Nephron (organoid): Measurements from ENCODE around the gene ABLIM3.

Source experiments
- H3K27ac Mint-ChIP-seq, 3 experiments: 2 replicates each; pipeline ENCODE4 v1.8.0; 2020; ENCODE audit warnings: mixed read lengths in 3 of 3, mild to moderate bottlenecking in 2 of 3, moderate library complexity in 1 of 3
- H3K27me3 Mint-ChIP-seq: 2 replicates; pipeline ENCODE4 v1.8.0; 2021; ENCODE audit warnings: low read depth, mild to moderate bottlenecking, moderate library complexity, mixed read lengths
- H3K36me3 Mint-ChIP-seq: 2 replicates; pipeline ENCODE4 v1.8.0; 2020; ENCODE audit warnings: low read depth, mixed read lengths
- H3K4me1 Mint-ChIP-seq: 2 replicates; pipeline ENCODE4 v1.8.0; 2020; ENCODE audit warnings: mixed read lengths
- H3K4me3 Mint-ChIP-seq, 3 experiments: 2 replicates each; pipeline ENCODE4 v1.8.0; 2020; ENCODE audit warnings: mild to moderate bottlenecking in 3 of 3, mixed read lengths in 3 of 3, moderate library complexity in 2 of 3
- H3K9me3 Mint-ChIP-seq: 2 replicates; pipeline ENCODE4 v1.8.0; 2020; ENCODE audit warnings: mixed read lengths
- TF ChIP-seq, protein P1 (sequence below), 3 experiments: fragments of 200-600 bp; sonication (generic); IDR thresholded peaks; one replicate each; pipeline ENCODE4 v1.5.0; 2021; ENCODE audit warnings: antibody characterized with exemption in 3 of 3; ENCODE audit not compliant: unreplicated experiment in 3 of 3

The ABLIM3 gene

DNA sequence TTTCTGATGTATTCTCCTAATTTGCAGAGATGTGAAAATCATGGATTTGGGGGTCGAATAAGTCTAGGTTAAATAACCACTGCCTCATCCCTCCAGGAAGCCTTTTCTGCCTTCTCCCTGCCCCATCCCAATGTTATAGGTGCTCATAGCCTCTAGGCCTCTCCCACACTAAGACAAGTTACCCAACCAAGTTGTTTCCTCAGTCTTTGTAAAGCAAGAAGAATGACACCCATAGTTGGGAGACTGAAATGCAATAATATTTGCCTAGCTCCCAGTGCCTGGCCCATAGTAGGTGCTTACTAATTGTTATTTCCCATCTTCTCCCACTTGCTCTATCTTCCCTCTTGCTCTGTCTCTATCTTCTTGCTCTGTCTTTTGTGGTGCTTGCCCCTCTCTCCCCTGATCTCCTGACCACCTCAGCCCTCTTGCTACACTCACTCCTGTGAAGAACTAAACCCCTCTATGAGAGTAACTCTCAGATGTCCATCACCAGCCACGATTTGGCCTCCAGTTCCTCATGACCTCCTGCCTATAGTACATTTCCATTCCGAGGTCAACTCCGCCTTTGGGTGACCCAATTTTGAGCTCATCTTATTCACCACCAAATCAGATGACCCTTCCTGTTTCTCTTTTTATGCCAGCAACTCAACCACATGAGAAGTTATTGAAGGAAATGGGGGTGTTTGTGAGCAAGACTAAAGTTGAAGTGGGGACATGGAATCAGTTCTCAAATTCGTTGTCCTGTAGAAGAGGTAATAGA lies 137.3 kb downstream of the ABLIM3 start:
- H3K9me3 Mint-ChIP-seq, result no peaks in the 10 kb centered on the region
- peaks cover 24% of the 10 kb centered on the region for H3K27me3 Mint-ChIP-seq
- TF ChIP-seq, protein P1, sequence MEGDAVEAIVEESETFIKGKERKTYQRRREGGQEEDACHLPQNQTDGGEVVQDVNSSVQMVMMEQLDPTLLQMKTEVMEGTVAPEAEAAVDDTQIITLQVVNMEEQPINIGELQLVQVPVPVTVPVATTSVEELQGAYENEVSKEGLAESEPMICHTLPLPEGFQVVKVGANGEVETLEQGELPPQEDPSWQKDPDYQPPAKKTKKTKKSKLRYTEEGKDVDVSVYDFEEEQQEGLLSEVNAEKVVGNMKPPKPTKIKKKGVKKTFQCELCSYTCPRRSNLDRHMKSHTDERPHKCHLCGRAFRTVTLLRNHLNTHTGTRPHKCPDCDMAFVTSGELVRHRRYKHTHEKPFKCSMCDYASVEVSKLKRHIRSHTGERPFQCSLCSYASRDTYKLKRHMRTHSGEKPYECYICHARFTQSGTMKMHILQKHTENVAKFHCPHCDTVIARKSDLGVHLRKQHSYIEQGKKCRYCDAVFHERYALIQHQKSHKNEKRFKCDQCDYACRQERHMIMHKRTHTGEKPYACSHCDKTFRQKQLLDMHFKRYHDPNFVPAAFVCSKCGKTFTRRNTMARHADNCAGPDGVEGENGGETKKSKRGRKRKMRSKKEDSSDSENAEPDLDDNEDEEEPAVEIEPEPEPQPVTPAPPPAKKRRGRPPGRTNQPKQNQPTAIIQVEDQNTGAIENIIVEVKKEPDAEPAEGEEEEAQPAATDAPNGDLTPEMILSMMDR (IDR thresholded peaks at IDR 0.05; ENCODE audit: unreplicated experiment in 3 of 3), result no peak
- H3K36me3 Mint-ChIP-seq, result no peaks in the 10 kb centered on the region
- no peak overlapping the region for H3K27ac Mint-ChIP-seq
- peak overlapping the region in 1 of 3 experiments; percentile 8 for H3K4me3 Mint-ChIP-seq
- peaks cover 59% of the 10 kb centered on the region for H3K4me1 Mint-ChIP-seq

DNA sequence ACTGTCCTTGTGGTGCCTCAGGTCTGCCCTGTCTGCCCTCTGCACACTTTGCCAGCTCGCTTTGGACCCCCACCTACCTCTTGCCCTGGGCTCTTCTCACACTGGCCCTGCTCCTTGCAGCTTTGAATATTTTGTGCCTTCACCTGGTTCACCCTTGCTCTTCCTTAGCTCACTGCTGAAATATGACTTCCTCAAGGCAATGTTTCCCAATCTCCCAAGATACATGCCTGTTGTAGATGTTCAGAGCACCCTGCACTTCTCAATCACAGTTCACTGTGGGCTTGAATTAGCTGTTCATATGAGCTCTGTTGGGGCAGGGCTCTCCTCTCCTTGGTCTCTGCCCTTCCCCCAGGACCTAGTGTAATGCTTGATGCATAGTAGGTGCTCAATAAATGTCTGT lies 138.4 kb downstream of the ABLIM3 start:
- H3K4me3 Mint-ChIP-seq, result no peak overlapping the region

DNA sequence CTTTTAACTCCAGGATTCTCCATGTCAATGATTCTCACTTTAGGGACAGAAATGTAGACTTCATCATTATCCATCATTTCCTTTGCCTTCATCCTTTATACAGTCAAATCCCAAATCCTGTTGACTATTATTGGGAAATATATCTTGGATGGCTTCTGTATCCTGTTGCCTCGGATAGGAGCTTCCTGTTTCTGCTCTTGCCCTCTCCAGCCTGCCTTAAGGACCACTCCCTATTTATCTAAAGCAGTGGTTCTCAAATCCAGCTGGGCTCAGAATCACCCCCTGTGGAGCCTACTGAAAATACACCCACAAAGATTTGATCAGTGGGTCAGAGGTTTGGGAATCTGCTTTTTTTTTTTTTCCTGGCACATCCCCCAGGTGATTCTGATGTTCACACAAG lies 138.8 kb downstream of the ABLIM3 start:
- no peak overlapping the region for H3K4me3 Mint-ChIP-seq
- H3K9me3 Mint-ChIP-seq, result no peaks in the 10 kb centered on the region
- no peaks in the 10 kb centered on the region for H3K36me3 Mint-ChIP-seq

More for the DNA sequence above, 138.4 kb downstream of the ABLIM3 start:
- no peaks in the 10 kb centered on the region for H3K36me3 Mint-ChIP-seq
- H3K27ac Mint-ChIP-seq, result no peak overlapping the region
- peaks cover 63% of the 10 kb centered on the region for H3K4me1 Mint-ChIP-seq
- H3K9me3 Mint-ChIP-seq, result no peaks in the 10 kb centered on the region
- TF ChIP-seq, protein P1 (IDR thresholded peaks at IDR 0.05; ENCODE audit: unreplicated experiment in 3 of 3), result no peak
- peaks cover 22% of the 10 kb centered on the region for H3K27me3 Mint-ChIP-seq

DNA sequence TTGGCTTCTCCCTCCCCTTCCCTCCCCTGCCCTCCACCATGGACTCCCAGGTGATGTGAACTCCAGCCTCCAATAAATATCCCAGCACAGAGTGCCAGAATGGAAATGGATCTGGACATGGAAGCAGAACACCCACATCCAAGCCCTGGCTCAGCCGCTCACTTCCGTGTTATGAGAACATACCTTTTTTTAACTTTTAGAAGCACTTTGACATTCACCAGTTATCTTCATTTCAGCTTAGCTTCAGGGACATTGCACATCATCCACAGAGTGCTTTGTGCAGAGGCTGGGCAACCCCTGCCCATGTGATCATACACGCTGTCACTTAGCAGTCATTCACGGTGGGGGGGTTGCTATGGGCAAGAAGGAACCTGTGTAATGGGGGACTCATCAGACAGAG lies 139.5 kb downstream of the ABLIM3 start:
- H3K9me3 Mint-ChIP-seq, result no peaks in the 10 kb centered on the region

More for the DNA sequence above, 138.8 kb downstream of the ABLIM3 start:
- Mint-ChIP-seq H3K4me1 (peaks cover 65% of the 10 kb centered on the region), H3K27ac (no peak overlapping the region), H3K27me3 (peaks cover 19% of the 10 kb centered on the region)
- TF ChIP-seq, protein P1 (IDR thresholded peaks at IDR 0.05; ENCODE audit: unreplicated experiment in 3 of 3), result no peak

DNA sequence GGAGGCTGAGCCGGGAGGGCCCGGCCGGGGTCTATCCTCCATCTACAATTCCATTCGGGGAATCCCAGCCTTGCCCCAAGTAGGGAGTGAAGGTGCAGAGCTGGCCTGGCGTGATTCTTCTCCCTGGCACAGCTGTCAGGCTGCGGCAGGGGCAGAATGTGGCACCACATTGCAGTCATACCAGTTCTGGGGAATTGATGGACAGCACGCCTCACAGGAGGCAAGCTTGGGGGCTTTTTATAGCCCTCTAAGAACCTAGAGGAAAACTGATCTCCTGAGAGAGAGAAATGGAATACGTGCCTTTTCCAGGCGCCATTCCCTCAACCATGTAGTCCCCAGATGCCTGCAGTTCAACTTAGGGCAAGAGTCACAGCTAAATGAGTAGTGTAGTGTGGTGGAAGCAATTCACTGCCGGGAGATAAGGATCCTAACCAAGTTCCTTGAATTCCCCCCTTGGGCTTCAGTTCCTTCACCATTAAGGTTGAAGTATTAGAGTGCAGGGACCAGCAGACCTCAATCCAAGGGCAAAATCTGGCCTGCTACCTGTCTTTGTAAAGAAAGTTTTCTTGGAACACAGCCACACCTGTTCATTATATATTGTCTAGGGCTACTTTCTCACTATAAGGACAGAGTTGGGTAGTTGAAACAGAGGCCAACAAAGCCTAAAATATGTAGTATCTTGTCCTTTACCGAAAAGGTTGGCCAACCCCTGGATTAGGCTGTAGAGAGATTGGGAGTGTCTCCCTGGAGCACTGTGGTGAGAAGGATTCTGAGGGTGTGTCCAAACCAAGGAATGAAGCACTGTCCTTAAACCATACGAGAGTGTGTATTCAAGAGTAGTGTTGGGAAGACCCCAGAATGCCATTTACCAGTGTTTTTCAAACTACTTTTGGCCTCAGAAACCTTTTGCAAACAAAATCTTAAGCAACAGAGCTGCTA lies 141.0 kb downstream of the ABLIM3 start:
- no peaks in the 10 kb centered on the region for H3K9me3 Mint-ChIP-seq
- peaks cover 55% of the 10 kb centered on the region for H3K4me1 Mint-ChIP-seq
- H3K27me3 Mint-ChIP-seq, result peaks cover 15% of the 10 kb centered on the region
- peak overlapping the region in 1 of 3 experiments; percentile 5 for H3K27ac Mint-ChIP-seq
- TF ChIP-seq, protein P1 (IDR thresholded peaks at IDR 0.05; ENCODE audit: unreplicated experiment in 3 of 3), result no peak
- no peaks in the 10 kb centered on the region for H3K36me3 Mint-ChIP-seq
- peak overlapping the region in 1 of 3 experiments; percentile 31 for H3K4me3 Mint-ChIP-seq

More for the DNA sequence above, 139.5 kb downstream of the ABLIM3 start:
- H3K36me3 Mint-ChIP-seq, result no peaks in the 10 kb centered on the region
- TF ChIP-seq, protein P1 (IDR thresholded peaks at IDR 0.05; ENCODE audit: unreplicated experiment in 3 of 3), result no peak
- H3K27ac Mint-ChIP-seq, result no peak overlapping the region
- H3K27me3 Mint-ChIP-seq, result peaks cover 23% of the 10 kb centered on the region
- no peak overlapping the region for H3K4me3 Mint-ChIP-seq
- peaks cover 63% of the 10 kb centered on the region for H3K4me1 Mint-ChIP-seq
